GM18511 (cell line): Measurements from ENCODE around the gene TTLL7.

ENCODE experiments used
- ATAC-seq: cut with Tn5 transposase; IDR thresholded peaks from one replicate; pipeline ENCODE4 v1.9.1; 2021; ENCODE audit warnings: mild to moderate bottlenecking, moderate library complexity; ENCODE audit not compliant: unreplicated experiment

Gene TTLL7, protein sequence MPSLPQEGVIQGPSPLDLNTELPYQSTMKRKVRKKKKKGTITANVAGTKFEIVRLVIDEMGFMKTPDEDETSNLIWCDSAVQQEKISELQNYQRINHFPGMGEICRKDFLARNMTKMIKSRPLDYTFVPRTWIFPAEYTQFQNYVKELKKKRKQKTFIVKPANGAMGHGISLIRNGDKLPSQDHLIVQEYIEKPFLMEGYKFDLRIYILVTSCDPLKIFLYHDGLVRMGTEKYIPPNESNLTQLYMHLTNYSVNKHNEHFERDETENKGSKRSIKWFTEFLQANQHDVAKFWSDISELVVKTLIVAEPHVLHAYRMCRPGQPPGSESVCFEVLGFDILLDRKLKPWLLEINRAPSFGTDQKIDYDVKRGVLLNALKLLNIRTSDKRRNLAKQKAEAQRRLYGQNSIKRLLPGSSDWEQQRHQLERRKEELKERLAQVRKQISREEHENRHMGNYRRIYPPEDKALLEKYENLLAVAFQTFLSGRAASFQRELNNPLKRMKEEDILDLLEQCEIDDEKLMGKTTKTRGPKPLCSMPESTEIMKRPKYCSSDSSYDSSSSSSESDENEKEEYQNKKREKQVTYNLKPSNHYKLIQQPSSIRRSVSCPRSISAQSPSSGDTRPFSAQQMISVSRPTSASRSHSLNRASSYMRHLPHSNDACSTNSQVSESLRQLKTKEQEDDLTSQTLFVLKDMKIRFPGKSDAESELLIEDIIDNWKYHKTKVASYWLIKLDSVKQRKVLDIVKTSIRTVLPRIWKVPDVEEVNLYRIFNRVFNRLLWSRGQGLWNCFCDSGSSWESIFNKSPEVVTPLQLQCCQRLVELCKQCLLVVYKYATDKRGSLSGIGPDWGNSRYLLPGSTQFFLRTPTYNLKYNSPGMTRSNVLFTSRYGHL

DNA sequence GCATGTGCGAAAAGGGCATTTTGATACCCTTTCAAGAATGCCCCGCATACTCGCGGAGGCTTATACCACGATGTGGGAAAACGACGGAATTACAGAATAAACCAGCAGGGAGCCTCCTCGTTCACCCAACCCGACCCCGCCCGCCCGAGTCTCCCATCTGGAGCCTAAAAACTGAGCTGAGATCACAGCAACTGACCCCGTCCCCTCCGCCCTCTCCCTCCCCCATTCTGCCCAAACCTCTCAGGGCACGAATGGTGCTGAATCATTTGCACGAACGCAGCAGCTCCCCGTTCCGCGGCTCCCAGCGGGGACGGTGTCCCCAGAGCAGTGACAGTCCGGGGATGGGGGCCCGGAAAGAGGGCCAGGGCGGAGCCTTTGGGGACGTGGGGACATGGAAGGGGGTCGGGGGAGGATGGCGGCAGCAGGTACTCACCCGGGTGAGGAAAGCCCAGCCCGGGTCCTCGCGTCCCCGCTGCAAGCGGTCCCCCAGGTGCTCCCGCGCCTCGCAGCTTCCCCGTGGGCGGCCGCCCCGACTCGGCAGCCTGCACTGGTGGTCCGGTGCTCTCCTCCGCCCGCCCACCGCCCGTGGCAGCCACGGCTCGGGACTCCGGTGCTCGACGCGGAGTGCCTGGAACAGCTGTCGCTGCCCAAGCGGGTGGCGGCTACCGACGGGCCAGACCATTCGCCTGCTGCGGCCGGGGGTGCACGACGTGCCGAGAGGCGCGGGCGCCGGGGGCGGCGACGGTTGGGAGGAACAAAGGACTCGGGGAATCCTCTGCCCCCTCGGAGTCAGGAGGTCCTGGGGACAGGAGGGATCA is at the start of gene TTLL7:
TTLL7 (minus strand) TSS at position 635 of the 818 bp plus-strand sequence. CDS start 46,921 bp downstream, outside the sequence.
- peak; percentile 89 for ATAC-seq

DNA sequence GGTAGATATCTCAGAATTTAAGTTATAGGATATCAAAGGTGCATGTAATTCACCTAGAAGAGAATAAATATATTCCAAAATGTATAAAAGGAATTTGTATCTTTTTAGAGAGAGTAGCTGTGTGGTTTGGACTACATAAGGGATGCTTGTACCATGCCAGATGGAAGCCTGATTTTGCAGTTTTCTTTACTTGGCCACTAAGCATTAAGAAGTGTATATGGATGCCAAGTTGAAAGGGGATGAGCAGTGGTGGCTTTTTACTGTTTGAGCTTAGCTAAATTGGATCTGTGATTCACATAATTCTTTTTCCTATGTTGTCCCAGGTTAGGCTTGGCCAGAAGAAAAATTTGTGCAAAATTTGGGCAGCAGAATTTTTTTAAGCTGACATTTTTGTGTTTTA is 43.5 kb upstream of the TTLL7 start:
- no peak for ATAC-seq

DNA sequence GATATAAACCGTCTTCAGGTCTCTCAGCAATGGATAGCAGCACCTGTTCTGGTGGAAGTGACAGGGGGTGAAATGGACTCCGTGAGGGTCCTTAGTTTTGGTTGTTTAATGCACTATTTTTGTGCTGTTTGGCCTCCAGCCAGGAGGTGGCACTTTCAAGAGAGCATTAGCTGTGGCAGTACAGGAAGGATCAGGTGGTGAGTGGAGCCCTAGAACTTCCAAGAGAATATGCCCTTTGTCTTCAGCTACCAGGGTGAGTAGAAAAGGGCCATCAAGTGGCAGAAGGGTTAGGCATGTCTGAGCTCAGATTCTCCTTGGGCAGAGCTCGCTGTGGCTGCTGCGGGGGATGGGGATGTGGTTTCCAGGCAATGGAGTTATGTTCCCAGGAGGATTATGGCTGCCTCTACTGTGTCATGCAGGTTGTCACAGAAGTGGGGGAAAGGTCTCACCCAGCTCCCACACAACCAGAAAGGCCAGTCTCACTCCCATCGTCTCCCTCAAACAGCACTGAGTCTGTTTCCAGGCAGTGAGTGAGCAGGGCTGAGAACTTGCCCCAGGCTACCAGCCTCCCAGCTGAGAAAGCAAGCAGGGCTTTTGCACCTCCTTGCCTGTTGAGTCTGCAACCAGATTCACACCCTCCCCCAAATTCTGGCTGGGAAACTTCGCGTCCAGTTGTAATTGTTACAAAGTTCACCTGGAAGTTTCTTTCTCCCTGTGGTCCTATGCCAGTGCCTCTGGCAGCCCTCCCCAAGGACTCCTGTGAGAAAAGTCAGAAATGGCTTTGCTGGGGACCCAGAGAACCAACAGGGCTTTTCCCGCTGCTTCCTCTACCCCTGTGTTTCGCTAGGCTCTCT is 39.1 kb upstream of the TTLL7 start:
- ATAC-seq = no peak

DNA sequence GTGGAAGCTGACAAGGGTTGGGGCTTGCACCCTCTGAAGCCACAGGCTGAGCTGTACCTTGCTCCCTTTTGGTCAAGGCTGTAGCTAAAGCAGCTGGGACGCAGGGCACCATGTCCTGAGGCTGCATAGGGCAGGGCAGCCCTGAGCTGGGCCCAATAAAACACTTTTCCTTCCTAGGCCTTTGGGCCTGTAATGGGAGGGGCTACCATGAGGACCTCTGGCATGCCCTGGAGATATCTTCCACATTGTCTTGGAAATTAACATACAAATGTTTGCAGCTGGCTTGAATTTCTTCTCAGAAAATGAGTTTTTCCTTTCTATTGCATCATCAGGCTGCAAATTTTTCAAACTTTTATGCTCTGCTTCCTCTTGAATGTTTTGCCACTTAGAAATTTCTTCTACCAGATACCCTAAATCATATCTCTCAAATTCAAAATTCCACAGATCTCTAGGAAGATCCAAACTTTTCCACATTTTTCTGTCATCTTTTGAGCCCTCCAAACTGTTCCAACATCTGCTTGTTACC is 32.9 kb upstream of the TTLL7 start:
- no peak for ATAC-seq

DNA sequence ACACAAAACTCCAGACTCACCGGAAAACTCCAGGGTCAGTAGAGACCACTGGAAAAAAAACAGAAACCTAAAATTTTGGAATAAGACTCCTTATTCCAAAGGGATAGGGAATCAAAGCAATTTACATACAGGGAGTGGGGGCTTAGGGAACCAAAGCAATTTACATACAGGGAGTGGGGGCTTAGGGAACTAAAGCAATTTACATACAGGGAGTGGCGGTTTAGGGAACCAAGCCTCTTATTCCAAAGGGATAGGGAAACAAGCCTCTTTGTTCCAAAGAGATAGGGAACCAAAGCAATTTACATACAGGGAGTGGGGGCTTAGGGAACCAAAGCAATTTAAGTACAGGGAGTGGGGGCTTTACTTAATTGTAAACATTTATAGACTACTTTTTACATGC is 28.4 kb upstream of the TTLL7 start:
- ATAC-seq = no peak

DNA sequence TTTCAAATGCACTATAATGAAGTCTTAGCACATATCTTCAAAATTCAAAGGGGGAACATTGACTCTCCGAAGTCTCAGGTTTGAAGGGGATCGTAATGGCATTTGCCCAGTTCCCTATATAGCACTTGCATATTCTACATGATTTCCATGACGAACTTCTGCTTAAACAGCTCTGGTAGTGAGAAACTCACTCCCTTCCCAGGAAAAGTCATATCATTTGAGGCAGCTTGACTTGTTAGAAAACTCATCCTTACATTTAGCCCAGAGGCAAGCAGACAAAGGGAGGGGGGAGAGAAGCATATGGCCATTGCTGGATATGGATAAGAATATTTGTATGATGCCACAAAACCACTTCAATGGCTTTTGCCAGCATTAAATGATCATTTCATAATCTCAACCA is 27.0 kb upstream of the TTLL7 start:
- ATAC-seq = no peak

DNA sequence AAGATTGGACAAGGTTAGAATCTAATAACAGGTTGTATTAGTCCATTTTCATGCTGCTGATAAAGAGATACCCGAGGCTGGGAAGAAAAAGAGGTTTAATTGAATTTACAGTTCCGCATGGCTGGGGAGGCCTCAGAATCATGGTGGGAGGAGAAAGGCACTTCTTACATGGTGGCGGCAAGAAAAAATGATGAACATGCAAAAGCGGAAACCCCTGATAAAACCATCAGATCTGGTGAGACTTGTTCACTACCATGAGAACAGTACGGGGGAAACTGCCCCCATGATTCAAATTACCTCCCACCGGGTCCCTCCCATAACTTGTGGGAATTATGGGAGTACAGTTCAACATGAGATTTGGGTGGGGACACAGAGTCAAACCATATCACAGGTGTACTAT is 22.9 kb upstream of the TTLL7 start:
- no peak for ATAC-seq

DNA sequence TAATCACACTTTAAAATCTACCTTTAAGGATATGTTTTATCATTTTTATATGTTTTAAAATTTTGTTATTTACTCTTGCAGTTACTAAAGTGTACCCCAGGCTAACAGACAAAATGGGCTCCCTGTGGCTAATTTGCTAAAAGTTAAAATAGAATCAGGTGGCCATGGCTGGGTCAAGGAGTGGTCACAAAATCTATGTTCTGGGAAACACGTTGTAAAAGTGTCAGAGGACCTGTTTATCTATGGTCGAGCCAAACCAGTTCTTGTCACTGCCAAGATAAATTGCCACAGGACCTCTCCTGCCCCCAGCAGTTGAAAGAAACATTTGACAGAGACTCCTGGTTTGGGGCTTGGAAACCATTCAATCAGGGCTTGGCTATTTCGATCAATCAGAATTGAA is 21.2 kb upstream of the TTLL7 start:
- ATAC-seq = no peak

DNA sequence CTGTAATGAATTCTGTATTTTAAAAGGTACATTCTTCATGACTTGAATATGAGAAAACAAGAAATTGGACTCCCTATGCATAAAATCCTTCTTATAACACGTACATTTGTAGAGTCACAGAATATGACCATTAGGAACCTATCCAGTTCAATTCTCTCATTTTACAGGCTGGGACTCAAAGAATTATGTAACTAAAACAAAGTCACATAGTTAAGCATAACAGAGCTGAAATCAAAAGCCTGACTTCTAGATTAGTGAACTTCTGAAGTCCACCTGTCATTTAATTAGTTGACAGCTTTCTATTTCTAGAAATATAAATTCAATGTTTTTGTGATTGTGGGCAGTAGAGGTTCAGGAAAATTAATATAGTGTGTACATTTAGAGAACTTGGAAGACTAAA is 20.3 kb upstream of the TTLL7 start:
- no peak for ATAC-seq

DNA sequence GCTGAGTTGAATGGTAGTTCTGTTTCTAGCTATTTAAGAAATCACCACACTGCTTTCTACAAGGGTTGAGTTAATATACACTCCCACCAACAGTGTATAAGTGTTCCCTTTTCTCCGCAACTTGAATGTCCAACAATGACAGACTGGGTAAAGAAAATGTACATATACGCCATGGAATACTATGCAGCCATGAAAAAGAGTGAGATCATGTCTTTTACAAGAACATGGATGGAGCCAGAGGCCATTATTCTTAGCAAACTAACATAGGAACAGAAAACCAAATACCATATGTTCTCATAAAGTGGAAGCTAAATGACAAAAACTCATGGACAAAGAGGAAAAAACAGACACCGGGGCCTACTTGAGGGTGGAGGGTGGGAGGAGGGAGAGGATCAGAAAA is 14.8 kb upstream of the TTLL7 start:
- ATAC-seq = no peak

DNA sequence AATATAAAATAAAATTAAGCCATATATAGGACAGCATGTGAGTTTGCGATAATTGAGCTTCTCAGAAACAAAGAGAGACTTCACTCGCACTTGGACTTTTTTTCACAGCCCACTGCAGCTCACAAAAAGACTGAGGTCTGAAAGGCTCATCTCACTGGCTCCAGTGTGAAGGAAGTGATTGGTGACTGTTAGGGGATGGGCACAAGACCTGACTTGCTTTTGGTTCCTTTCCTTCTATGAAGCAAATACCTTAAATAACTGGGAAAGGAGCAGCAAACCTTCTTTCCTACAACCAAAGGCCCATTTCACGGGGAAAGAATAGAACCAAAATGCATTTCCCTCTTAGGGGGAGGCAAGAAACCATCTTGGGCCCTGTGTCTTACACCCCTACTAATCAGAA is 13.1 kb upstream of the TTLL7 start:
- no peak for ATAC-seq

DNA sequence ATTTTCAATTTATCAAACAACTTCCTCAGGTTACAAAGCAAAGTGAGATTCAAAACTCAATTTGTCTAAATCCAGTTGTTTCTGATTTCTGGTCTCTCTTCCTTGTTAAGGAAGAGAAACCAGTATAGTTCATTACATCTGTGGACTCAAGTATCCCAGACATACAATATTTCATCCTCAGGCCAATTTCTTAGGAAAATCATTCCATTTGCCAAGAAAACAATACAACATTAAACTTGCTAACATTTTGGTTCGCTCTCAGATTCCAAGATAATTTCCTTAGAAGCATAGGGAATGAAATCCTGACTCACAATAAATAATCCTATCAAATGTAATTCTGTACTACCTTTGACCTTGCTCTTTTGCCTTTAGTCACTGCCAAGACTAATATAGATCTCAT is 11.2 kb upstream of the TTLL7 start:
- no peak for ATAC-seq

DNA sequence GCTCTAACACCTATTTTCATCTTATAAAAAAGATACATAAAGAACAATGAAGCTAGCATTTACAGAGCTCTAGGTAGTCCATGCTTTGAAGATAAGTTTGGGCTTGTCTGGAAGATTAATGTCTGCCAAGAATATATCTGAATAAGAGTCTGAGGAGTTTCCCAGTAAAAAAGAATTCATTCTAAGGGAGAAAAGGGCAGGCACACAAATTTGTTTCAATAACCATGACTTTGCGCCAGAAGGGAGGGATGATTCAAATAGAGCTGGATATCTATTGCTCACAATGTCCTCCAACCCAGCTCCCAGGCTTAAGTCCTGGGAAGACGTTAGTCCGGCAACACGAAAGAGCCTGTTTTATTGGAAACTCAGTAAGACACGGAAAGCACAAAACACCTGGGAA is 9.7 kb upstream of the TTLL7 start:
- ATAC-seq = no peak

DNA sequence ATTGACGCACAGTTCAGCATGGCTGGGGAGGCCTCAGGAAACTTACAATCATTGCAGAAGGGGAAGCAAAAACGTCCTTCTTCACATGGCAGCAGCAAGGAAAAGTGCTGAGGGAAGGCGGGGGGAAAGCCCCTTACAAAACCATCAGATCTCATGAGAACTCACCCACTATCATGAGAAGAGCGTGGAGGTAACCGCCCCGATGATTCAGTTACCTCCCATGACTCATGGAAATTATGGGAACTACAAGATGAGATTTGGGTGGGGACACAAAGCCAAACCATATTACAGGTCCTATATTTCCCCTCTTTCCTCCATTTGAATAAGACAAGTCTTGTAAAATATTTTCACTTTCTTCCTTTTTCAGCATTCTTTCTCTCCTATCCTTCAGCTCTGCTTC is 7.7 kb upstream of the TTLL7 start:
- ATAC-seq = no peak

DNA sequence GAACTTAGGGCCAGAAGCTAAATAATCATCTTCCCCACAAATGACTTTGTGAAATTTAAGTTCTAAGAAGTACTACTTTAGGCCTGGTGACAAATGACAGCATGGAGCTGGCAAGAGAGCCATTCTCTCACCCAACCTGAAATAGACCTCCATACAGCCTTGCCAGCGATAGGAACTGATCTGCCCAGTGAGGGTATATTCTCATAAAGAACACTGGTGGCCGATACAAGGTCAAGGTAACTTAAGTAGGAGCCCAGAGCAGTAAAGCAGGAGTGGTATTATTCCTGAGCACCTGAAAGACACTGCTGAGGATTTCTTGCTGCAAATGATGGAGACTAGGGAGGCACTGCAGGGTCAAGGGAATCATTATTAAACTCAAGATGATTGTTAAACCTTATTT is 2.6 kb upstream of the TTLL7 start:
- ATAC-seq = no peak

DNA sequence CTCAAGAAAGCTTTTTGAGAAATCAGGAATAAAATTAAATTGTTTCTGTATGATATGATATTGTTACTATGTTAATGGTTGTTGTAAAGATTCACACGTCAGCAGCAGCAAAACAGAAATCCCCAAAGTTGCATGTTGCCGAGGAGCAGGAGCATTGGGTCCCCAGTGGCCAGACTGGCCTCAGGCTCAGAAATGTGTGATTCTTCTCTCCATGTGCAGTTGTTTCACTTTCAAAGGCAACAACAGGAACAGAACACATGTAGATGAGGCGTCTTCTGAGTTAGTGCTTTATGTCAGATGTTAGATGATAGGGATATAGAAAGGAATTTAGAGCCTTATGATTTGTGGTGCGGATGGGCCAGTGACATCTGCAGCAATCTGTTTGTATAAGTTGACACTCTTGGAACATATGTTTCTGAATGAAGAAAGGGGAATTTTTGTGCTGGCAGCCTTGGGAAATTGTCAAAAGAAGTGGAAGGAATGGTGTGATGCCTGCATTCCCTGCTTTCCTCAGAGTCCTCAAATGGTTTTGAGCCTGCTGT is 2.1 kb upstream of the TTLL7 start:
- ATAC-seq = no peak

DNA sequence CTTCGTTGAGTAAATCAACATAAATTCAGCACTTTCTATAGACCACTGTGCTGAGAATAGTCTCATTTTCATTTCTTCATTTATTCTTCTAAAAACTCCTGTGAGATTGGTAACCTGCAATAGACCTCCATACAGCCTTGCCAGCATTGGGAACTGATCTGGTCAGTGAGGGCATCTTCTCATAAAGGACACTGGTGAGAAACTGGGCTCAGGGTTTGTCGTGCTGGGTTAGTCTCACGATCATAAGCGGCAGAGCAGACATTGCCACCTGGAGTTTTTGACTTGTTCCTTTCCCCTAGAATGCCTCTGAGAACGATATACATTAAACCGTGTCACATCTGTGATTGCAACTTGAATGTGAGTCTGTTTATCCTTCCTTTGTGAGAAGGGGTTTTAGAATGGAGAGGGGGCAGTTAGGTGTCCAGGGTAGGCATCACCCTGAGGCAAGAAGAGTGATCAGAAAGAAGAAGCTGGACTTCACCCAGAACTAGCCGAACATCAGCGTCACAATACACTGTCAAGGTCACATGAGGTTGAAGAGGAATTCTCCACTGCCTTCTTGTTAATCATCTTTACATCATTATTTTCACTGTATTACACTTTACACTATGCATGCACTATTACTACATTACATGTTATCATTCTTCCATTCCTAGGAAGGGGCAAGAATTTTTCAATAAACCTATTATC is 1.4 kb upstream of the TTLL7 start:
- no peak for ATAC-seq

DNA sequence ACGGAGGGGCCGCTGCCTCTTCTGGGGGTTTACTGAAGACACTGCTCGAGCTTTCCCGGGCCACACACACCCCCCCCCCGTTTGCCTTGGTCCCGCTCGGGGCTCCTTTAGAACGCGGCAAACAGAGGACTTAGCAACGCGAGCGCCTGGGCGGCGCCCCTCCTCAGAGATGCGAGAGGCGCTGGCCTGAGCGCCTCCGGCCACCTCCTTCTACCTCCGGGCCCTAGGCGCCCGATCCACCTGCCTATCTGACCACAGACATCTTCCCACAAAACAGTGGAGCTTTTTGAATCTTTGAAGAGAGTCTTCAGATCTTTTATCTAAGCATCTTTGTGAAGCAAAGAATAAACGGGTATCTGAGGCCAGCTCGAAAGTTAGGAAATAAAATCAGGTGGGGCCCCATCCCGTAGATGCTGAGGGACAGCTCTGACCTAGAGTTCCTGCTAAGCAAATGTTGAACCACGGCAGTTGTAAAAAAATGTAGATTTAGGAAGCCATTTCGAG is 436 bp upstream of the TTLL7 start:
- ATAC-seq = peak; percentile 81

DNA sequence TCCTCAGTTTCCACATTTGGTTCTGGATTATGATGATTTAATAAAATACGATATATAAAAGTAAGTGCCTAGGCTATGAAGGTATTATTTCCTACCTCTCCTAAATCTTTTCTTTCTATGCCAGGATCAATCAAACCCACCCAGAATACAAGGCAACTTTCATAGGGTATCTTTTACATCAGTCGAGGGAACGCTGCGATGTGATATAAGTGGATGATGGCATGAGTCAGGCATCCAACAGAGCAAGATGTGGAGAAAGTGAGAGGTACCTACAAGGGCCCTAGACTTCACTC is 781 bp downstream of the TTLL7 start:
- no peak for ATAC-seq
